A673 (cell line): ENCODE results near the gene CLDND2.

Experiments used
- CTCF ChIP-seq: fragments of 300-800, 200-600 bp; sonication (generic); conservative IDR thresholded peaks from 2 replicates; pipeline ENCODE4 v1.5.1; 2017; ENCODE audit warnings: low read depth, mild to moderate bottlenecking, antibody characterized with exemption, low read length, moderate library complexity, mixed read lengths
- EZH2 ChIP-seq: fragments of 200-600 bp; sonication (generic); IDR thresholded peaks from 2 replicates; pipeline ENCODE4 v1.6.1; 2017; ENCODE audit warnings: borderline replicate concordance, low read depth, mild to moderate bottlenecking, mixed read lengths, antibody characterized with exemption, low read length; ENCODE audit not compliant: poor library complexity, severe bottlenecking

- TF ChIP-seq CTCF = no peak
- no peak for TF ChIP-seq EZH2
Observed at GRCh38 chr19:51365211-51365964, 3.4 kb downstream of the CLDND2 start.
